HL-60 (cell line): ENCODE results near the gene SIL1.

Source experiments
- CTCF ChIP-seq: IDR thresholded peaks from one replicate; pipeline ENCODE4 v1.5.1; 2011; ENCODE audit warnings: low read length, control low read depth, inconsistent platforms; ENCODE audit not compliant: insufficient read depth
- GABPA ChIP-seq: IDR thresholded peaks from 2 replicates; pipeline ENCODE4 v1.6.1; 2012; ENCODE audit warnings: low read depth
- POLR2AphosphoS5 ChIP-seq: IDR thresholded peaks from 2 replicates; pipeline ENCODE4 v1.6.1; 2012; ENCODE audit warnings: low read depth
- REST ChIP-seq: IDR thresholded peaks from 2 replicates; pipeline ENCODE4 v1.6.1; 2012; ENCODE audit warnings: low read depth; ENCODE audit not compliant: insufficient replicate concordance

GRCh38 chr5:138996120-138996519, 202.0 kb downstream of the SIL1 start:
- TF ChIP-seq POLR2AphosphoS5 (no peak), CTCF (no peak), REST (no peak), GABPA (no peak)
